Measurements from ENCODE around the gene ARG1.

- TF ChIP-seq, protein P1, sequence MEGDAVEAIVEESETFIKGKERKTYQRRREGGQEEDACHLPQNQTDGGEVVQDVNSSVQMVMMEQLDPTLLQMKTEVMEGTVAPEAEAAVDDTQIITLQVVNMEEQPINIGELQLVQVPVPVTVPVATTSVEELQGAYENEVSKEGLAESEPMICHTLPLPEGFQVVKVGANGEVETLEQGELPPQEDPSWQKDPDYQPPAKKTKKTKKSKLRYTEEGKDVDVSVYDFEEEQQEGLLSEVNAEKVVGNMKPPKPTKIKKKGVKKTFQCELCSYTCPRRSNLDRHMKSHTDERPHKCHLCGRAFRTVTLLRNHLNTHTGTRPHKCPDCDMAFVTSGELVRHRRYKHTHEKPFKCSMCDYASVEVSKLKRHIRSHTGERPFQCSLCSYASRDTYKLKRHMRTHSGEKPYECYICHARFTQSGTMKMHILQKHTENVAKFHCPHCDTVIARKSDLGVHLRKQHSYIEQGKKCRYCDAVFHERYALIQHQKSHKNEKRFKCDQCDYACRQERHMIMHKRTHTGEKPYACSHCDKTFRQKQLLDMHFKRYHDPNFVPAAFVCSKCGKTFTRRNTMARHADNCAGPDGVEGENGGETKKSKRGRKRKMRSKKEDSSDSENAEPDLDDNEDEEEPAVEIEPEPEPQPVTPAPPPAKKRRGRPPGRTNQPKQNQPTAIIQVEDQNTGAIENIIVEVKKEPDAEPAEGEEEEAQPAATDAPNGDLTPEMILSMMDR (IDR thresholded peaks at IDR 0.05) = no peak
- TF ChIP-seq POLR2A (IDR thresholded peaks at IDR 0.05) (no peak), EP300 (IDR thresholded peaks at IDR 0.05) (no peak)
These were observed 4.3 kb upstream of the ARG1 start for GRCh38 chr6:131568726-131569125.
